GM13976 (cell line): ENCODE data around the gene CR2.
"Not testable (repeated sequence)": the region's sequence is repeated elsewhere in the genome, so short reads cannot be mapped to it uniquely, and the experiment has no call there.

Experiments used
- DNase-seq: peaks from one replicate; pipeline ENCODE4 v3.0.0; 2012; ENCODE audit warnings: low spot score
- CTCF ChIP-seq: IDR thresholded peaks from 2 replicates; pipeline ENCODE4 v1.5.1; 2012; ENCODE audit warnings: borderline replicate concordance, mild to moderate bottlenecking; ENCODE audit not compliant: insufficient read depth; ENCODE audit errors: extremely low read depth, missing control alignments, control extremely low read depth
- in situ Hi-C: fragments of 300-500 bp; cut with MboI; formaldehyde crosslinking; loops from one replicate; pipeline ENCODE4 v1.12.0; 2022; ENCODE audit warnings: low sequenced_read_pairs, mixed read lengths, inconsistent platforms; ENCODE audit not compliant: unreplicated experiment

The CR2 gene

GRCh38 chr1:207514890-207515289 is 60.8 kb downstream of the CR2 start:
- no peak for TF ChIP-seq CTCF
- DNase-seq: no peak
- in situ Hi-C loops: no loop called here

GRCh38 chr1:207516729-207517128 is 62.6 kb downstream of the CR2 start:
- in situ Hi-C loops: no loop called here
- no peak for DNase-seq
- no peak for TF ChIP-seq CTCF

- TF ChIP-seq CTCF: no peak
- in situ Hi-C loops: no loop called here
- DNase-seq: no peak
Observed at GRCh38 chr1:207518608-207519236, 64.6 kb downstream of the CR2 start.

- TF ChIP-seq CTCF: no peak
- no peak for DNase-seq
- in situ Hi-C loops: no loop called here
Observed at GRCh38 chr1:207519505-207520399, 65.6 kb downstream of the CR2 start.

- not testable (repeated sequence) for DNase-seq
Observed at GRCh38 chr1:207520400-207521345, 66.5 kb downstream of the CR2 start.

GRCh38 chr1:207525239-207525638 is 71.1 kb downstream of the CR2 start:
- DNase-seq, in situ Hi-C loops: not testable (repeated sequence)

More at GRCh38 chr1:207520400-207521345, 66.5 kb downstream of the CR2 start:
- in situ Hi-C loops: not testable (repeated sequence)

GRCh38 chr1:207528401-207528800 is 74.3 kb downstream of the CR2 start:
- DNase-seq, in situ Hi-C loops: not testable (repeated sequence)

- DNase-seq, in situ Hi-C loops: not testable (repeated sequence)
Observed at GRCh38 chr1:207536263-207536662, 82.1 kb downstream of the CR2 start.
